Spleen (tissue), 7 donors: ENCODE results near the gene NSA2.

Source experiments
- POLR2AphosphoS5 ChIP-seq, 3 donors: sonication (generic); formaldehyde crosslinking; IDR thresholded peaks; one replicate each; pipeline ENCODE4 v1.5.1; 2017; ENCODE audit warnings: antibody characterized with exemption in 3 of 3
- TF ChIP-seq, protein P1 (sequence below), 11 experiments: fragments of 200-600 bp in 7 of 11; fragments of 450-650 bp in 4 of 11; sonication (generic) in 4 of 11; IDR thresholded peaks in 8 of 11; conservative IDR thresholded peaks in 3 of 11; 1 replicate in 7 of 11; 2 replicates in 4 of 11; pipeline versions ENCODE4 v1.4.0 to v1.8.0; 2016 to 2021; ENCODE audit warnings: antibody characterized with exemption in 11 of 11, inconsistent platforms in 4 of 11, mild to moderate bottlenecking in 1 of 11
- donor health status: DM: no; HTN: no; CAD: no; lungs with moderate emphysema.
- donor health status: DM: no; HTN: no; CAD: no.
- donor health status: DM: no; HTN: no; CAD: no.

DNA sequence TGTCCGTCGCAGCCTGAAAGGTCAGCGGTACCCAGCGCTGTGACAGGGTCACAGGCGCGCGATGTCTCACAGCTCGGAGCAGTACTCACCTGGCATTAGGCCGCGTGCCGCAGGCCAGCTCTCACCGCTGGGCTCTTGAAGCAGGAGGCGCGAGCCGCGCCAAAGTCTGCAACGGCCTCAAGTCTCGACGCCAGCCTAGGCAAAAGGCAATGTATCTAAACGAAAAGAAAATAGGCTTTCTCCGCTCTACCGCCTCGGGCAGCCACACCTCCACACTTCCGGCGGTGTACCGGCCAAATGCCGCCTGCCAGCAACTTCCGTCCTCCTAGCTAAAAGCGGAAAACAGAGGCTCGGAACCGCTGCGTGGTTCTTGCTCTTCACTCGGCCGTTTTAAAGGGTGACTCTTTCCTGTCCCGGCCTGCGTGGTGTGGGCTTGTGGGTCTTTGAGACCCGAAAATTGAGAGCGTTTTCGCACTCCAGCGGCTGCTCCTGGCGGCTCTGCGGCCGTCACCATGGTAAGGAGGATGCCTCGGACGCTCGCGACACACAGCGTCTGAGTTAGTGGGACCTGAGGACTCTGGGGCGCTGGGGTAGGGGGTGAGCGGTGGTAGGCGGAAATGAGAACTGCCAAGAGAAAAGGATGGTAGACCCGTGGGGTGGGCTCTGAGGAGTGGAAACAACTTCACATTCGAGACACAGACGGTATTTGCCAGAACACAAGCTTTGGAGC, at the start of gene NSA2, which contains the start of gene GFM2:
- TF ChIP-seq, protein P1, sequence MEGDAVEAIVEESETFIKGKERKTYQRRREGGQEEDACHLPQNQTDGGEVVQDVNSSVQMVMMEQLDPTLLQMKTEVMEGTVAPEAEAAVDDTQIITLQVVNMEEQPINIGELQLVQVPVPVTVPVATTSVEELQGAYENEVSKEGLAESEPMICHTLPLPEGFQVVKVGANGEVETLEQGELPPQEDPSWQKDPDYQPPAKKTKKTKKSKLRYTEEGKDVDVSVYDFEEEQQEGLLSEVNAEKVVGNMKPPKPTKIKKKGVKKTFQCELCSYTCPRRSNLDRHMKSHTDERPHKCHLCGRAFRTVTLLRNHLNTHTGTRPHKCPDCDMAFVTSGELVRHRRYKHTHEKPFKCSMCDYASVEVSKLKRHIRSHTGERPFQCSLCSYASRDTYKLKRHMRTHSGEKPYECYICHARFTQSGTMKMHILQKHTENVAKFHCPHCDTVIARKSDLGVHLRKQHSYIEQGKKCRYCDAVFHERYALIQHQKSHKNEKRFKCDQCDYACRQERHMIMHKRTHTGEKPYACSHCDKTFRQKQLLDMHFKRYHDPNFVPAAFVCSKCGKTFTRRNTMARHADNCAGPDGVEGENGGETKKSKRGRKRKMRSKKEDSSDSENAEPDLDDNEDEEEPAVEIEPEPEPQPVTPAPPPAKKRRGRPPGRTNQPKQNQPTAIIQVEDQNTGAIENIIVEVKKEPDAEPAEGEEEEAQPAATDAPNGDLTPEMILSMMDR (IDR thresholded peaks at IDR 0.05 in 8 of 11, conservative IDR thresholded peaks at IDR 0.05 in 3 of 11), result peak in 1 of 11 experiments; percentile 21
- peak; percentile 88 to 91 (median 89) for TF ChIP-seq POLR2AphosphoS5 (IDR thresholded peaks at IDR 0.05)
